Left lung (tissue), 14 donors: ENCODE results near the gene NLRP1. TPM values are rescaled to one million over a fixed set of nuclear protein-coding genes. Genes with fewer than 3 reads are reported as not detected.

Experiments used
- ATAC-seq: fragments of 200-7000 bp; cut with Tn5 transposase; one replicate; pipeline ENCODE4 v1.9.1; 2020; ENCODE audit warnings: moderate library complexity
- DNase-seq, 4 donors: peaks; one replicate each; pipeline ENCODE4 v3.0.0-alpha.2; 2013 to 2020
- H3K27ac ChIP-seq, 2 donors: fragments of 200-600 bp; sonication (generic) in 1 of 2; one replicate each; pipeline versions ENCODE4 v1.5.0 to v1.8.0; 2020 to 2021
- H3K27me3 ChIP-seq, 2 donors: fragments of 200-600 bp; sonication (generic) in 1 of 2; one replicate each; pipeline versions ENCODE4 v1.5.0 to v1.8.0; 2020 to 2021
- H3K36me3 ChIP-seq, 2 donors: fragments of 200-600 bp; sonication (generic) in 1 of 2; one replicate each; pipeline versions ENCODE4 v1.5.0 to v1.8.0; 2020 to 2021
- H3K4me1 ChIP-seq, 2 donors: fragments of 200-600 bp; one replicate each; pipeline ENCODE4 v1.8.0; 2021
- H3K4me3 ChIP-seq, 2 donors: fragments of 200-600 bp; sonication (generic) in 1 of 2; one replicate each; pipeline versions ENCODE4 v1.5.0 to v1.8.0; 2020 to 2021; ENCODE audit warnings: mild to moderate bottlenecking in 1 of 2
- H3K9me3 ChIP-seq, 2 donors: fragments of 200-600 bp; sonication (generic) in 1 of 2; one replicate each; pipeline versions ENCODE4 v1.5.0 to v1.8.0; 2020 to 2021
- intact Hi-C, 2 donors: fragments of 100-400 bp; cut with DNase I; formaldehyde crosslinking; loops; one replicate each; pipeline versions ENCODE4 v1.11.2 to v1.14.2; 2022
- long read RNA-seq, 12 donors: library from polyadenylated mRNA in 2 of 12; unstranded in 2 of 12; transcript quantifications; one replicate each; pipeline ENCODE4 v2.0.0 and lab custom pipeline, GENCODE V29; 2019 to 2026
- polyA plus RNA-seq, 6 donors: library from polyadenylated mRNA; unstranded; fragments of 120-200 nt; gene quantifications; one replicate each; pipeline ENCODE4 v1.2.1, GENCODE V29; 2013; ENCODE audit not compliant: insufficient read length in 6 of 6
- total RNA-seq, 2 donors: library from RNA; stranded (reverse); fragmentation: NEBNext Ultra II Directional; extraction: Animal tissue kit (Norgen Biotek cat#: 25700); gene quantifications; one replicate each; pipeline ENCODE4 v1.2.1, GENCODE V29; 2021
- TF ChIP-seq, protein P1 (sequence below), 2 donors: fragments of 200-600 bp; sonication (generic) in 1 of 2; IDR thresholded peaks; one replicate each; pipeline versions ENCODE4 v1.5.0 to v1.8.0; 2021; ENCODE audit warnings: antibody characterized with exemption in 2 of 2
- donor health status: DM: no; HTN: yes; CAD: no.
- donor health status: DM: no; HTN: no; CAD: no.

Gene NLRP1
- total RNA-seq, result 10 to 100 TPM; 16.1 to 19.9 TPM
- 10 to 100 TPM; 28.9 to 36.4 (median 31.8) TPM for polyA plus RNA-seq
- long read RNA-seq, donor 1, transcript NLRP1-206 (2 exons, 1,627 nt), result major isoform, 26 of 26 reads
- long read RNA-seq, donor 1, partial matches to known transcripts, result 0 of 26 reads
- long read RNA-seq, donor 1, other reads (novel, unspliced or antisense), result 0 of 26 reads
- long read RNA-seq, donor 2, transcript NLRP1-206 (2 exons, 1,627 nt), result major isoform, 23 of 23 reads
- long read RNA-seq, donor 2, partial matches to known transcripts, result 0 of 23 reads
- long read RNA-seq, donor 2, other reads (novel, unspliced or antisense), result 0 of 23 reads
- long read RNA-seq, donor 3, full-length matches to known transcripts, result 29 of 46 reads
- long read RNA-seq, donor 3, partial matches to known transcripts, result 17 of 46 reads
- long read RNA-seq, donor 3, other reads (novel, unspliced or antisense), result 0 of 46 reads
- long read RNA-seq, donor 4, partial matches to known transcripts, result 2 of 2 reads
- long read RNA-seq, donor 4, other reads (novel, unspliced or antisense), result 0 of 2 reads
- long read RNA-seq, donor 5, transcript NLRP1-206 (2 exons, 1,627 nt), result major isoform, 20 of 34 reads
- long read RNA-seq, donor 5, partial matches to known transcripts, result 14 of 34 reads
- long read RNA-seq, donor 5, other reads (novel, unspliced or antisense), result 0 of 34 reads
- long read RNA-seq, donor 6, transcript NLRP1-206 (2 exons, 1,627 nt), result major isoform, 22 of 22 reads
- long read RNA-seq, donor 6, partial matches to known transcripts, result 0 of 22 reads
- long read RNA-seq, donor 6, other reads (novel, unspliced or antisense), result 0 of 22 reads
- long read RNA-seq, donor 7, transcript NLRP1-206 (2 exons, 1,627 nt), result major isoform, 16 of 16 reads
- long read RNA-seq, donor 7, partial matches to known transcripts, result 0 of 16 reads
- long read RNA-seq, donor 7, other reads (novel, unspliced or antisense), result 0 of 16 reads
- long read RNA-seq, donor 8, transcript NLRP1-206 (2 exons, 1,627 nt), result major isoform, 19 of 19 reads
- long read RNA-seq, donor 8, partial matches to known transcripts, result 0 of 19 reads
- long read RNA-seq, donor 8, other reads (novel, unspliced or antisense), result 0 of 19 reads
- long read RNA-seq, donor 9, result 0 reads
- long read RNA-seq, donor 10, partial matches to known transcripts, result 2 of 3 reads
- long read RNA-seq, donor 10, other reads (novel, unspliced or antisense), result 0 of 3 reads
- long read RNA-seq, donor 11, result 0 reads
- long read RNA-seq, donor 12, transcript NLRP1-206 (2 exons, 1,627 nt), result major isoform, 14 of 14 reads
- long read RNA-seq, donor 12, partial matches to known transcripts, result 0 of 14 reads
- long read RNA-seq, donor 12, other reads (novel, unspliced or antisense), result 0 of 14 reads

DNA sequence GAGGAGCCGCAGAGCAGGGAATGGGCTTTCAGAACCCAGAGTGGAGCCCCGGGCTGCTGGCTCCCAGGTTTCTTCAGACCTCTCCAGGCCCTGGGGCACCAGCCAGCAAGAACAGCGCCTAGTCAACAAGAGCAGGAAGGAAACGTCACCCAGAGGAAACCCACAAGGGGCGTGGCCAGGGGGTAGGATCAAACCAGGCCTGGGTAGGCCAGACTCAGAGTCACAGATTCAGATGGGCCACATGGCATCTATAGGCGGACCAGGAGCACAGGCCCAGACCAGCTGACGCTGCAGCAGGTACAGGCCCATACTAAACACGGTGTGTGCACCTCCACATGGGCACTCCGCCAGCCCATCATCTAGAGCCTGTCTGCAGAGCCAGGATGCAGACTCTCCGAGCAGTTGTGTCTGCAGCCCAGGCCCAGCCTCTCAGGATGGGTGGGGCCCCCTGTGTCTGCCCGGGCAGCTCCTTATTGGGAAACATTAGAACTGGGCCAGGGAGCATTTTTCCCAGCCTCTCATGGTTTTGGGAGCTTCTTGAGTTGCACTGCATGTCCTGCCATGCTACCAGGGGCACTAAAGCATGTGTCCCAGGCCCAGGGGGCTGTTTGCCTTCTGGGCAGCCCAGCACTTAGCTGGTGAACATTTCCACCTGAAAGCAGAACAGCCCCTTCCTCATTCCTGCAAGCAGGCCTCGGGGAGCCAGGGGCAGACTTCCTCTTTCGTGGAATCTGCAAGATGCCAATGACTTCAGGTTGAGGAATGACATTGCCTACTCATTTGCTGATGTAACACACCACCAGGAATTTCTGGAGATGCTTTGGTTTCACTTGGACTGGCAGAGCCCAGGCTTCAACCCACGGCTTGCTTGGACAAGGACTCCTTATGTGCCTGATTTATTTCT is at the start of gene NLRP1:
NLRP1 (minus strand) TSS at position 127 of the 904 bp plus-strand sequence. CDS start 552 bp downstream, outside the sequence.
- H3K27ac ChIP-seq, result peak within 1 kb of the TSS; percentile 79 to 84
- H3K36me3 ChIP-seq, result peaks cover 0 to 4% of the 10 kb centered on the region in 2 donors
- H3K27me3 ChIP-seq, result no peaks in the 10 kb centered on the region
- DNase-seq (peak; percentile 29 to 95 (median 68)), ATAC-seq (peak; percentile 92)
- H3K4me3 ChIP-seq, result peak within 1 kb of the TSS; percentile 36 to 54
- peaks cover 10 to 64% of the 10 kb centered on the region in 2 donors for H3K4me1 ChIP-seq
- H3K9me3 ChIP-seq, result no peaks in the 10 kb centered on the region
- TF ChIP-seq, protein P1, sequence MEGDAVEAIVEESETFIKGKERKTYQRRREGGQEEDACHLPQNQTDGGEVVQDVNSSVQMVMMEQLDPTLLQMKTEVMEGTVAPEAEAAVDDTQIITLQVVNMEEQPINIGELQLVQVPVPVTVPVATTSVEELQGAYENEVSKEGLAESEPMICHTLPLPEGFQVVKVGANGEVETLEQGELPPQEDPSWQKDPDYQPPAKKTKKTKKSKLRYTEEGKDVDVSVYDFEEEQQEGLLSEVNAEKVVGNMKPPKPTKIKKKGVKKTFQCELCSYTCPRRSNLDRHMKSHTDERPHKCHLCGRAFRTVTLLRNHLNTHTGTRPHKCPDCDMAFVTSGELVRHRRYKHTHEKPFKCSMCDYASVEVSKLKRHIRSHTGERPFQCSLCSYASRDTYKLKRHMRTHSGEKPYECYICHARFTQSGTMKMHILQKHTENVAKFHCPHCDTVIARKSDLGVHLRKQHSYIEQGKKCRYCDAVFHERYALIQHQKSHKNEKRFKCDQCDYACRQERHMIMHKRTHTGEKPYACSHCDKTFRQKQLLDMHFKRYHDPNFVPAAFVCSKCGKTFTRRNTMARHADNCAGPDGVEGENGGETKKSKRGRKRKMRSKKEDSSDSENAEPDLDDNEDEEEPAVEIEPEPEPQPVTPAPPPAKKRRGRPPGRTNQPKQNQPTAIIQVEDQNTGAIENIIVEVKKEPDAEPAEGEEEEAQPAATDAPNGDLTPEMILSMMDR (IDR thresholded peaks at IDR 0.05), result no peak
- intact Hi-C loops, result loop anchor here in 1 of 2 donors (5.0 kb wide), 2 partner anchors 838 to 853 kb away; partner anchors contain the start of gene AIPL1

DNA sequence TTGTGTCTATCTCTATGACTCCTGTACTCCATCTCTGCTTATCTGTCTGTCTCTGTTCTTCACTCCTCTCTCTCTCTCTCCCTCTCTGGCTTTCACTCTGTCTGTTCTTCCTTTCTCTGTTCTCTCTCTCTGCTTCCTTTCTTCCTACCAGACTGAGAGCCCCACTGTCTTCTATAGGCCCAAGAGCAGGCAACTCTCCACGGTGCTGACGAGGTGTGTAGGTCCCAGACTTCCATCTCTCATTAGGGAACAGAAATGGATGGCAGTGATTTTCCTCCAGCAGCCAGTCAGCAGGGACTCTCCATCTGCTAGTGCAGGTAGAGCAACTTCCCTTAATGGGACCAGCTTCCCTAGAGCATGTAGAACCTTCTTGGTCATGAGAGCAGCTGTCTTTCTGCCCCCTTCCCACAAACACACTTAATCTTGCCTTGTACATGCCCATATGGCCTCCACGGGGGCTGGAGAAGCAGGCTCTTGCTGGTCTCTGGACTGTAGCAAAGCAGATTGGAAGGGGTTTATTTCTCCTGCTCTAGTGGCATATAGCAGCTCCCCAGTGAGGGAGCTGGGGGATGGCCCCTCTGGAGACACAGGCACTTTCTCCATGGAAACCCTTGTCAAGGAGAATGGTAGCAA is 47.8 kb upstream of the NLRP1 start:
- TF ChIP-seq, protein P1 (IDR thresholded peaks at IDR 0.05), result no peak
- no peak overlapping the region for H3K4me3 ChIP-seq
- no peak overlapping the region for H3K27ac ChIP-seq
- H3K36me3 ChIP-seq, result no peaks in the 10 kb centered on the region
- DNase-seq (no peak), ATAC-seq (no peak)
- intact Hi-C loops, result no loop called here
- H3K9me3 ChIP-seq, result no peaks in the 10 kb centered on the region
- peaks cover 0 to 63% of the 10 kb centered on the region in 2 donors for H3K27me3 ChIP-seq
- H3K4me1 ChIP-seq, result no peaks in the 10 kb centered on the region

DNA sequence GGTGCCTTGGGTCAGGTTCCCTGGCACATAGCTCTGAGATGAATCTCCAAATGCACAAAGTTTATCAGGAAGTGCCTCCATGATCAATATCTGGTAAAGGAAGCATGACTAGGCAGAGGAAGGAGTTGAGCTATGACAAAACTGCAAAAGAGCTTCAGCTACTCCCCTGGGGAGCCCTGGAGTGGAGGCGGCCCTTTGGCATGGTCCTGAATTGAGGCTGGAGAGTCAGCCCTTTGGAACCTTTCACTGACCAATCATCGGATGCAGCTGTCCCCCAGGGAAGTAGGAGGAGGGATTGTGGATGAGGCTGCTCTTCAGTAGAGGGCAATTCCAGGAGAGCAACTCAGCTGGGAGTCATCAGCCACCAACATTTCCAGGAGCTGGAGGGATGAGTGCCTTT is 46.1 kb upstream of the NLRP1 start:
- ATAC-seq (no peak), DNase-seq (no peak)
- H3K36me3 ChIP-seq, result no peaks in the 10 kb centered on the region
- H3K4me1 ChIP-seq, result no peaks in the 10 kb centered on the region
- H3K4me3 ChIP-seq, result no peak overlapping the region
- no peak overlapping the region for H3K27ac ChIP-seq
- TF ChIP-seq, protein P1 (IDR thresholded peaks at IDR 0.05), result no peak
- no peaks in the 10 kb centered on the region for H3K9me3 ChIP-seq
- intact Hi-C loops, result no loop called here
- peaks cover 0 to 67% of the 10 kb centered on the region in 2 donors for H3K27me3 ChIP-seq

DNA sequence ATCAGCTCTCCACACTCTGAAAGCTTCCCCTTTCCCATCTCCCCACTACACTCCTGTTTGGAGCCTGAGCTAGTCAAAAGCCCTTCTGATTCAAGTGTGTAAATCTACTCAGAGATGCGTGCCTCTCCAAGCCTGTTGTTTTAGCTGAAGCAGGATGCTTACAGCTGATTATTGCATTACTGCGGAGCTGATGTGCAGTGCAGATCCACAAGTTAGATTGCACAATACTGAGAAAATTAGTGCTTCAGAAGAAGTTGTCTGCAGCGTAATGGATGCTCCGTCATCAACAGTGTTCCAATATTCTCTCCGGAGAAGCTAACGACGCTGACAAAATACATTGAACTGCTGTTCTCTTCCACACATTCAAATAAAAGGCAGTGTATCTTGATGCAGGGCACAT is 44.8 kb upstream of the NLRP1 start:
- intact Hi-C loops, result no loop called here
- no peaks in the 10 kb centered on the region for H3K36me3 ChIP-seq
- H3K9me3 ChIP-seq, result no peaks in the 10 kb centered on the region
- no peak overlapping the region for H3K27ac ChIP-seq
- no peak for ATAC-seq
- no peak overlapping the region for H3K4me3 ChIP-seq
- H3K27me3 ChIP-seq, result peaks cover 0 to 67% of the 10 kb centered on the region in 2 donors
- no peak for DNase-seq
- TF ChIP-seq, protein P1 (IDR thresholded peaks at IDR 0.05), result no peak
- no peaks in the 10 kb centered on the region for H3K4me1 ChIP-seq
